Endothelial cell of umbilical vein (primary cell): Measurements from ENCODE around the gene KATNB1. TPM values are rescaled to one million over a fixed set of nuclear protein-coding genes. Genes with fewer than 3 reads are reported as not detected.

ENCODE experiments used
- BruUV-seq: library from RNA; stranded (reverse); fragments of 400-500 nt; replicated peaks from 2 replicates; lab custom pipeline; 2021; lab: Mats Ljungman, UMichigan
- CTCF ChIA-PET: fragments of 300-600, 350-600 bp; sonication (Branson Sonifier 250); formaldehyde crosslinking; loops from one replicate; lab custom pipeline; 2021; ENCODE audit warnings: antibody characterized with exemption, inconsistent platforms; lab: Charles Lee
- POLR2A ChIA-PET: fragments of 300-600, 350-600 bp; sonication (Branson Sonifier 250); formaldehyde crosslinking; loops from one replicate; lab custom pipeline; 2021; ENCODE audit warnings: antibody characterized with exemption, inconsistent platforms; lab: Charles Lee
- DNase-seq: peaks from one replicate; pipeline ENCODE4 v3.0.0-alpha.2; 2011; ENCODE audit warnings: low read depth, low spot score
- FAIRE-seq: peaks from 2 replicates; lab custom pipeline; 2011; peaks lifted over from hg19 to GRCh38; lab: Jason Lieb, UNC
- H2AFZ ChIP-seq: 2 replicates; pipeline ENCODE4 v1.6.0; 2012; ENCODE audit warnings: low read depth, low read length, control low read depth, inconsistent platforms
- H3K27ac ChIP-seq: 2 replicates; pipeline ENCODE4 v1.5.1; 2011; ENCODE audit warnings: low read depth, mild to moderate bottlenecking, control low read depth, low read length, moderate library complexity; ENCODE audit not compliant: insufficient read depth
- H3K27me3 ChIP-seq, 2 experiments: 2 replicates each; pipeline versions ENCODE4 v1.6.0 to v1.6.1; 2011; ENCODE audit warnings: low read length in 2 of 2, mixed read lengths in 1 of 2; ENCODE audit not compliant: control insufficient read depth in 2 of 2, insufficient read depth in 2 of 2
- H3K36me3 ChIP-seq, 2 experiments: 2 replicates in 1 of 2; 3 replicates in 1 of 2; pipeline ENCODE4 v1.5.1; 2011; ENCODE audit warnings: low read length in 2 of 2, mild to moderate bottlenecking in 1 of 2, moderate library complexity in 1 of 2; ENCODE audit not compliant: control insufficient read depth in 2 of 2, insufficient read depth in 2 of 2; ENCODE audit errors: extremely low read depth in 1 of 2
- H3K4me1 ChIP-seq: 3 replicates; pipeline ENCODE4 v1.5.1; 2011; ENCODE audit warnings: mild to moderate bottlenecking, low read length; ENCODE audit not compliant: control insufficient read depth, insufficient read depth; ENCODE audit errors: extremely low read depth
- H3K4me2 ChIP-seq: 2 replicates; pipeline ENCODE4 v1.6.1; 2011; ENCODE audit warnings: low read length, control low read depth, mixed read lengths; ENCODE audit not compliant: insufficient read depth
- H3K4me3 ChIP-seq, 3 experiments: fragments of 200-600 bp in 1 of 3; sonication (generic), shearing (Covaris generic) in 1 of 3; replicated peaks in 1 of 3; 2 replicates each; pipeline ENCODE4 v1.5.1; 2011 to 2016; ENCODE audit warnings: control low read depth in 3 of 3, low read length in 3 of 3, mild to moderate bottlenecking in 2 of 3, inconsistent platforms in 1 of 3, low read depth in 1 of 3, moderate library complexity in 1 of 3; ENCODE audit not compliant: insufficient read depth in 1 of 3
- H3K79me2 ChIP-seq: 2 replicates; pipeline ENCODE4 v1.6.0; 2012; ENCODE audit warnings: low read length, inconsistent platforms; ENCODE audit not compliant: control insufficient read depth, insufficient read depth
- H3K9ac ChIP-seq: replicated peaks from 2 replicates; pipeline ENCODE3; 2011; ENCODE audit warnings: low read length, control low read depth; ENCODE audit not compliant: insufficient read depth; ENCODE audit errors: extremely low read depth
- H3K9me1 ChIP-seq: replicated peaks from 3 replicates; pipeline ENCODE4 v1.6.0; 2011; ENCODE audit warnings: mild to moderate bottlenecking, low read length; ENCODE audit not compliant: control insufficient read depth, insufficient read depth; ENCODE audit errors: extremely low read depth
- H3K9me3 ChIP-seq: replicated peaks from 2 replicates; pipeline ENCODE4 v1.5.1; 2012; ENCODE audit warnings: low read length, inconsistent platforms; ENCODE audit not compliant: control insufficient read depth, insufficient read depth
- H4K20me1 ChIP-seq: replicated peaks from 2 replicates; pipeline ENCODE3; 2011; ENCODE audit warnings: mild to moderate bottlenecking, low read length; ENCODE audit not compliant: control insufficient read depth, insufficient read depth; ENCODE audit errors: extremely low read depth
- EZH2 ChIP-seq: IDR thresholded peaks from 2 replicates; pipeline ENCODE4 v1.6.1; 2012; ENCODE audit warnings: borderline replicate concordance, low read depth, mild to moderate bottlenecking, moderate library complexity, low read length, inconsistent platforms; ENCODE audit not compliant: severe bottlenecking
- FOS ChIP-seq: IDR thresholded peaks from 2 replicates; pipeline ENCODE4 v1.6.1; 2011; ENCODE audit warnings: mild to moderate bottlenecking, low read length, moderate library complexity, borderline replicate concordance; ENCODE audit not compliant: insufficient read depth
- GATA2 ChIP-seq: IDR thresholded peaks from 2 replicates; pipeline ENCODE4 v1.7.0; 2011; ENCODE audit warnings: low read depth, mild to moderate bottlenecking, moderate library complexity, mixed read lengths, low read length; ENCODE audit not compliant: insufficient read length, insufficient read depth
- JUN ChIP-seq: IDR thresholded peaks from 2 replicates; pipeline ENCODE4 v1.6.1; 2011; ENCODE audit warnings: borderline replicate concordance, low read depth; ENCODE audit not compliant: insufficient read length, insufficient read depth
- MAX ChIP-seq: IDR thresholded peaks from 2 replicates; pipeline ENCODE4 v1.6.1; 2011; ENCODE audit not compliant: insufficient read depth, insufficient read length
- MYC ChIP-seq: IDR thresholded peaks from one replicate; pipeline ENCODE4 v1.6.1; 2011; ENCODE audit warnings: mild to moderate bottlenecking, low read depth, low read length
- POLR2A ChIP-seq: IDR thresholded peaks from 2 replicates; pipeline ENCODE4 v1.6.1; 2012; ENCODE audit warnings: low read depth, mild to moderate bottlenecking, control low read depth, low read length
- POLR2AphosphoS5 ChIP-seq: IDR thresholded peaks from 2 replicates; pipeline ENCODE4 v1.6.1; 2012; ENCODE audit warnings: low read depth, mild to moderate bottlenecking, control low read depth, low read length, moderate library complexity; ENCODE audit not compliant: insufficient read depth
- dilution Hi-C: fragments of 300-500 bp; cut with MboI; formaldehyde crosslinking; loops from one replicate; pipeline ENCODE4 v1.15.0; 2019; ENCODE audit warnings: low sequenced_read_pairs; ENCODE audit not compliant: extremely low pct_ligation_motif_present
- intact Hi-C: fragments of 100-400 bp; cut with micrococcal nuclease; formaldehyde crosslinking; loops from one replicate; pipeline ENCODE4 v1.10.0; 2022
- polyA plus RNA-seq, 4 experiments: library from polyadenylated mRNA; depleted of rRNA in 3 of 4; stranded (reverse) in 3 of 4; unstranded in 1 of 4; fragments of >200 nt; gene quantifications; 2 replicates each; pipeline versions ENCODE4 v1.2.1 to v1.2.3, GENCODE V29; 2011 to 2012; ENCODE audit warnings: missing spikeins in 1 of 4
- total RNA-seq: library from RNA; stranded (reverse); gene quantifications from 2 replicates; pipeline ENCODE4 v1.2.3, GENCODE V29; 2021
- TF ChIP-seq, protein P1 (sequence below), 2 donors: IDR thresholded peaks; 1 replicate in 1 of 2; 2 replicates in 1 of 2; pipeline ENCODE4 v1.5.1; 2011; ENCODE audit warnings: low read length in 2 of 2, mild to moderate bottlenecking in 2 of 2, moderate library complexity in 2 of 2, control low read depth in 1 of 2, inconsistent platforms in 1 of 2, low read depth in 1 of 2; ENCODE audit not compliant: insufficient read depth in 1 of 2; ENCODE audit errors: extremely low read depth in 1 of 2

The KATNB1 gene
- total and polyA plus RNA-seq, 2 donors (not counting 3 experiments of a cell fraction or from before 2014, with no cell fraction given), result 25.9 to 35.9 TPM

DNA sequence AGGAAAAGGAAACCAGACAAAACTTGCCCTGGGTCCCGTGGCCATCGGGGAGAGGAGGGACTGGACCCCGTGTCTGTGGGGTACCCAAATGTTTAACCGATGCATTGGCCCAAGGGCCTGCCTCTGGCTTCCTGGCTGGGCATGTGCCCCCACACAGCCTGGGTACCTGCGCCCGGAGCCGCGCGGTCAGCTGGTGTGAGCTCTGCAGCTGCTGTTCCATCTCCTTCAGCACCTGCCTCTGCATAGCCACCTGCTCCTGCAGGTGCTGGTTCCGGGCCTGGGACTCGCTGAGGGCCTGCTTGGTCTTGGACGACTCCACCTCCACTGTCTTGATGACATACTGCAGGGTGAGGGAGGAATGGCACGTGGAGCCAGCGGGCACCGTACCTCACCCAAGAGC lies 34.8 kb downstream of the KATNB1 start:
- no peak for FAIRE-seq
- Histone ChIP-seq H3K4me3 (no peak overlapping the region), H3K79me2 (no peaks in the 10 kb centered on the region), H4K20me1 (no peaks in the 10 kb centered on the region), H3K36me3 (peaks cover 0 to 22% of the 10 kb centered on the region in 2 experiments), H3K4me1 (no peaks in the 10 kb centered on the region), H3K27me3 (no peaks in the 10 kb centered on the region), H3K9me3 (no peaks in the 10 kb centered on the region), H3K27ac (no peak overlapping the region), H2AFZ (no peak overlapping the region), H3K4me2 (no peak overlapping the region), H3K9ac (no peak overlapping the region), H3K9me1 (no peaks in the 10 kb centered on the region)
- dilution Hi-C loops (no loop called here), intact Hi-C loops (no loop called here)
- ChIA-PET POLR2A (no interaction called here), CTCF (no interaction called here)
- no TSS peak for BruUV-seq
- TF ChIP-seq POLR2AphosphoS5 (no peak), JUN (no peak), GATA2 (no peak), MYC (no peak), FOS (no peak), POLR2A (no peak), EZH2 (no peak), MAX (no peak)
- TF ChIP-seq, protein P1, sequence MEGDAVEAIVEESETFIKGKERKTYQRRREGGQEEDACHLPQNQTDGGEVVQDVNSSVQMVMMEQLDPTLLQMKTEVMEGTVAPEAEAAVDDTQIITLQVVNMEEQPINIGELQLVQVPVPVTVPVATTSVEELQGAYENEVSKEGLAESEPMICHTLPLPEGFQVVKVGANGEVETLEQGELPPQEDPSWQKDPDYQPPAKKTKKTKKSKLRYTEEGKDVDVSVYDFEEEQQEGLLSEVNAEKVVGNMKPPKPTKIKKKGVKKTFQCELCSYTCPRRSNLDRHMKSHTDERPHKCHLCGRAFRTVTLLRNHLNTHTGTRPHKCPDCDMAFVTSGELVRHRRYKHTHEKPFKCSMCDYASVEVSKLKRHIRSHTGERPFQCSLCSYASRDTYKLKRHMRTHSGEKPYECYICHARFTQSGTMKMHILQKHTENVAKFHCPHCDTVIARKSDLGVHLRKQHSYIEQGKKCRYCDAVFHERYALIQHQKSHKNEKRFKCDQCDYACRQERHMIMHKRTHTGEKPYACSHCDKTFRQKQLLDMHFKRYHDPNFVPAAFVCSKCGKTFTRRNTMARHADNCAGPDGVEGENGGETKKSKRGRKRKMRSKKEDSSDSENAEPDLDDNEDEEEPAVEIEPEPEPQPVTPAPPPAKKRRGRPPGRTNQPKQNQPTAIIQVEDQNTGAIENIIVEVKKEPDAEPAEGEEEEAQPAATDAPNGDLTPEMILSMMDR (IDR thresholded peaks at IDR 0.05; ENCODE audit: extremely low read depth in 1 of 2, insufficient read depth in 1 of 2, low read depth in 1 of 2, low read length in 2 of 2), result no peak
- no peak for DNase-seq
